HG03103 (cell line): ENCODE data around the gene SYCE3.

Experiments
- ATAC-seq: cut with Tn5 transposase; IDR thresholded peaks from one replicate; pipeline ENCODE4 v1.9.1; 2021; ENCODE audit warnings: low read depth; ENCODE audit not compliant: unreplicated experiment

The SYCE3 gene

GRCh38 chr22:50576806-50577696 is 14.3 kb upstream of the SYCE3 start:
- no peak for ATAC-seq

GRCh38 chr22:50576070-50576469 is 13.4 kb upstream of the SYCE3 start:
- ATAC-seq = no peak

GRCh38 chr22:50575426-50575941 is 12.8 kb upstream of the SYCE3 start:
- no peak for ATAC-seq

- ATAC-seq = no peak
Observed at GRCh38 chr22:50574383-50574755, 11.7 kb upstream of the SYCE3 start.

- ATAC-seq = no peak
Observed at GRCh38 chr22:50573491-50574382, 11.0 kb upstream of the SYCE3 start.

GRCh38 chr22:50572965-50573364 is 10.2 kb upstream of the SYCE3 start:
- ATAC-seq = no peak

- no peak for ATAC-seq
Observed at GRCh38 chr22:50571264-50572175, 8.8 kb upstream of the SYCE3 start.

GRCh38 chr22:50570861-50571260 is 8.1 kb upstream of the SYCE3 start:
- ATAC-seq = no peak

- ATAC-seq = no peak
Observed at GRCh38 chr22:50569896-50570535, 7.3 kb upstream of the SYCE3 start.

- no peak for ATAC-seq
Observed at GRCh38 chr22:50569041-50569459, 6.3 kb upstream of the SYCE3 start.

- ATAC-seq = no peak
Observed at GRCh38 chr22:50568626-50569025, 5.9 kb upstream of the SYCE3 start.

- no peak for ATAC-seq
Observed at GRCh38 chr22:50567721-50568252, 5.1 kb upstream of the SYCE3 start.

GRCh38 chr22:50564289-50564688 is 1.6 kb upstream of the SYCE3 start:
- ATAC-seq = no peak

- ATAC-seq = no peak
Observed at GRCh38 chr22:50563413-50564160, 868 bp upstream of the SYCE3 start.

GRCh38 chr22:50561401-50562358 is 1.0 kb downstream of the SYCE3 start:
- no peak for ATAC-seq

GRCh38 chr22:50560034-50560433 is 2.7 kb downstream of the SYCE3 start:
- no peak for ATAC-seq

GRCh38 chr22:50556703-50557102 is 6.0 kb downstream of the SYCE3 start:
- ATAC-seq = no peak

- no peak for ATAC-seq
Observed at GRCh38 chr22:50553310-50553709, 9.4 kb downstream of the SYCE3 start.
